Right lobe of liver (tissue), 4 donors: Measurements from ENCODE around the gene SLC6A11.

Source experiments
- CTCF ChIP-seq, 4 donors: fragments of 200-600 bp in 3 of 4; fragments of 450-650 bp in 1 of 4; IDR thresholded peaks; one replicate each; pipeline versions ENCODE4 v1.5.1 to v1.8.0; 2016 to 2022; ENCODE audit warnings: antibody characterized with exemption in 4 of 4, mild to moderate bottlenecking in 2 of 4
- POLR2A ChIP-seq: fragments of 450-650 bp; IDR thresholded peaks from one replicate; pipeline ENCODE4 v1.6.1; 2017; ENCODE audit warnings: antibody characterized with exemption, mild to moderate bottlenecking
- donor health status: DM: no; HTN: no; CAD: no.
- donor health status: DM: no; HTN: no; CAD: no.
- donor health status: DM: no; HTN: yes; CAD: no.

- TF ChIP-seq CTCF (IDR thresholded peaks at IDR 0.05) (no peak), POLR2A (no peak)
Observed at GRCh38 chr3:10982782-10983181, 166.8 kb downstream of the SLC6A11 start.
